HepG2 (cell line): ENCODE measurements around the gene ZAR1L. TPM values are rescaled to one million over a fixed set of nuclear protein-coding genes. Genes with fewer than 3 reads are reported as not detected.

ENCODE experiments used
- E2F2 ChIP-seq: sonication (generic); formaldehyde crosslinking; IDR thresholded peaks from 2 replicates; pipeline ENCODE4 v1.4.0; 2020; ENCODE audit warnings: missing genetic modification reagents, borderline replicate concordance
- FOXO1 ChIP-seq: sonication (generic); formaldehyde crosslinking; IDR thresholded peaks from 2 replicates; pipeline ENCODE4 v1.4.0; 2020; ENCODE audit warnings: missing genetic modification reagents
- GMEB2 ChIP-seq: IDR thresholded peaks from 2 replicates; pipeline ENCODE4 v1.6.1; 2016; ENCODE audit warnings: missing biosample characterization, missing genetic modification reagents, low read depth
- HMGXB4 ChIP-seq, 2 experiments: sonication (generic) in 1 of 2; formaldehyde crosslinking in 1 of 2; IDR thresholded peaks; 2 replicates each; pipeline versions ENCODE4 v1.4.0 to v1.6.1; 2018 to 2020; ENCODE audit warnings: missing genetic modification reagents in 2 of 2, borderline replicate concordance in 1 of 2, low read depth in 1 of 2, mild to moderate bottlenecking in 1 of 2, missing biosample characterization in 1 of 2
- HNF4G ChIP-seq, 2 experiments: sonication (generic) in 1 of 2; formaldehyde crosslinking in 1 of 2; IDR thresholded peaks; 2 replicates each; pipeline versions ENCODE4 v1.4.0 to v1.6.1; 2011 to 2020; ENCODE audit warnings: borderline replicate concordance in 2 of 2, low read depth in 2 of 2, mild to moderate bottlenecking in 2 of 2, low read length in 1 of 2, missing genetic modification reagents in 1 of 2, moderate library complexity in 1 of 2
- KDM5B ChIP-seq: sonication (generic); formaldehyde crosslinking; IDR thresholded peaks from 2 replicates; pipeline ENCODE4 v1.4.0; 2020; ENCODE audit warnings: missing genetic modification reagents, mild to moderate bottlenecking, borderline replicate concordance
- NFE2 ChIP-seq: sonication (generic); formaldehyde crosslinking; IDR thresholded peaks from 2 replicates; pipeline ENCODE4 v1.4.0; 2020; ENCODE audit warnings: missing genetic modification reagents
- PLSCR1 ChIP-seq: sonication (generic); formaldehyde crosslinking; IDR thresholded peaks from 2 replicates; pipeline ENCODE4 v1.5.0; 2020; ENCODE audit warnings: missing genetic modification reagents, mild to moderate bottlenecking, borderline replicate concordance
- SNAPC5 ChIP-seq: sonication (generic); formaldehyde crosslinking; IDR thresholded peaks from 2 replicates; pipeline ENCODE4 v1.8.1; 2023; ENCODE audit warnings: mild to moderate bottlenecking, missing genetic modification reagents, borderline replicate concordance
- SRSF1 ChIP-seq: fragments of 200-400 bp; formaldehyde crosslinking; optimal IDR thresholded peaks from 2 replicates; pipeline ENCODE3; 2017; ENCODE audit warnings: mild to moderate bottlenecking, low read depth, low read length, moderate library complexity
- UBTF ChIP-seq: sonication (generic); formaldehyde crosslinking; IDR thresholded peaks from 2 replicates; pipeline ENCODE4 v1.4.0; 2020; ENCODE audit warnings: mild to moderate bottlenecking, missing genetic modification reagents
- XRCC5 ChIP-seq: fragments of 200-400 bp; formaldehyde crosslinking; optimal IDR thresholded peaks from 2 replicates; pipeline ENCODE3; 2017; ENCODE audit warnings: mild to moderate bottlenecking, low read length
- ZBTB33 ChIP-seq: sonication (generic); formaldehyde crosslinking; IDR thresholded peaks from 2 replicates; pipeline ENCODE4 v1.4.0; 2020; ENCODE audit warnings: missing genetic modification reagents
- ZMAT3 ChIP-seq: sonication (generic); formaldehyde crosslinking; conservative IDR thresholded peaks from 2 replicates; pipeline ENCODE4 v1.7.0; 2021; ENCODE audit warnings: missing genetic modification reagents
- ZNF3 ChIP-seq: IDR thresholded peaks from 2 replicates; pipeline ENCODE4 v1.7.0; 2017; ENCODE audit warnings: inconsistent platforms
- polyA plus RNA-seq, 8 experiments: library from polyadenylated mRNA; depleted of rRNA in 3 of 8; stranded (reverse) in 7 of 8; unstranded in 1 of 8; fragments of >200 nt; fragmentation: Illumina TruSeq in 4 of 8; extraction: Trizol in 4 of 8; gene quantifications; 2 replicates each; pipeline versions ENCODE4 v1.2.1 to v1.2.3, GENCODE V29; 2011 to 2016; ENCODE audit warnings: low read depth in 4 of 8, missing spikeins in 1 of 8, mixed read lengths in 1 of 8; ENCODE audit not compliant: insufficient read depth in 1 of 8
- total RNA-seq, 5 experiments: library from RNA; depleted of rRNA; stranded (reverse); fragments of >200 nt; fragmentation: Illumina TruSeq; extraction: Trizol; gene quantifications; 2 replicates each; pipeline ENCODE4 v1.2.3, GENCODE V29; 2016; ENCODE audit warnings: low read depth in 1 of 5

Gene ZAR1L
- total and polyA plus RNA-seq, 2 of the 13 experiments (the other 11 are each of a cell fraction or from before 2014, with no cell fraction given) = 0.09 TPM; not detected in 1

- 0 out of 2 replicates have a peak, but pooled peaks have one; percentile 3 for TF ChIP-seq ZMAT3 (CRISPR knock-in tag)
- TF ChIP-seq FOXO1 (CRISPR knock-in tag) = no peak
- no peak for TF ChIP-seq KDM5B (CRISPR knock-in tag)
- TF ChIP-seq ZNF3 (CRISPR knock-in tag) = no peak
- 0 out of 2 replicates have a peak, but pooled peaks have one; percentile 25 for TF ChIP-seq NFE2 (CRISPR knock-in tag)
- no peak for TF ChIP-seq PLSCR1
- TF ChIP-seq E2F2 = no peak
- TF ChIP-seq SRSF1 = no peak
- no peak for TF ChIP-seq UBTF (CRISPR knock-in tag)
- TF ChIP-seq GMEB2 = no peak
- TF ChIP-seq HMGXB4 (CRISPR knock-in tag; IDR thresholded peaks at IDR 0.05; ENCODE audit: borderline replicate concordance in 1 of 2, low read depth in 1 of 2) = no peak; a peak in 1 of 4 replicates
- peak; percentile 46; the same call in 1 of the 2 replicates for TF ChIP-seq ZBTB33 (CRISPR knock-in tag)
- TF ChIP-seq SNAPC5 = no peak
- TF ChIP-seq HNF4G (IDR thresholded peaks at IDR 0.05; ENCODE audit: borderline replicate concordance, low read depth, low read length) = no peak
- no peak for TF ChIP-seq HNF4G (CRISPR knock-in tag; IDR thresholded peaks at IDR 0.05; ENCODE audit: borderline replicate concordance, low read depth)
- no peak for TF ChIP-seq XRCC5
Observed at GRCh38 chr13:32314271-32315237, 609 bp downstream of the ZAR1L start (continued).
